Common myeloid progenitor, CD34-positive (primary cell): ENCODE data around the gene SLC8A1.
A peak's percentile ranks its signal among the peaks of the same experiment; 100 is the strongest.

Source experiments
- CTCF ChIA-PET: fragments of 350-600 bp; sonication (Branson Sonifier 250); formaldehyde crosslinking; loops from one replicate; lab custom pipeline; 2021; ENCODE audit warnings: antibody characterized with exemption; lab: Charles Lee
- POLR2A ChIA-PET: fragments of 350-600 bp; sonication (Branson Sonifier 250); formaldehyde crosslinking; loops from one replicate; lab custom pipeline; 2021; ENCODE audit warnings: antibody characterized with exemption; lab: Charles Lee
- DNase-seq, 3 donors: peaks; one replicate each; pipeline versions ENCODE4 v3.0.0 to v3.0.0-alpha.2; 2013
- H3K27ac ChIP-seq, 2 experiments: 1 replicate in 1 of 2; 2 replicates in 1 of 2; pipeline ENCODE4 v1.7.0; 2013; ENCODE audit warnings: inconsistent platforms in 2 of 2, low read length in 2 of 2, mild to moderate bottlenecking in 2 of 2, low read depth in 1 of 2, moderate library complexity in 1 of 2; ENCODE audit not compliant: severe bottlenecking in 2 of 2, insufficient read depth in 1 of 2, poor library complexity in 1 of 2
- H3K27me3 ChIP-seq, 5 experiments: replicated peaks in 2 of 5; 1 replicate in 3 of 5; 2 replicates in 2 of 5; pipeline versions ENCODE4 v1.6.1 to v1.7.0; 2013; ENCODE audit warnings: low read length in 4 of 5, mild to moderate bottlenecking in 2 of 5, moderate library complexity in 2 of 5, inconsistent platforms in 1 of 5; ENCODE audit not compliant: insufficient read depth in 5 of 5, control insufficient read depth in 4 of 5
- H3K36me3 ChIP-seq, 4 experiments: 1 replicate in 2 of 4; 2 replicates in 2 of 4; pipeline versions ENCODE4 v1.6.1 to v1.7.0; 2013; ENCODE audit warnings: low read length in 3 of 4, control low read depth in 1 of 4, mild to moderate bottlenecking in 1 of 4; ENCODE audit not compliant: control insufficient read depth in 4 of 4, insufficient read depth in 4 of 4
- H3K4me1 ChIP-seq, 4 experiments: 1 replicate in 3 of 4; 2 replicates in 1 of 4; pipeline versions ENCODE4 v1.6.1 to v1.7.1; 2013; ENCODE audit warnings: low read length in 3 of 4, mild to moderate bottlenecking in 3 of 4, control low read depth in 1 of 4, inconsistent platforms in 1 of 4, moderate library complexity in 1 of 4; ENCODE audit not compliant: control insufficient read depth in 4 of 4, insufficient read depth in 4 of 4; ENCODE audit errors: control extremely low read depth in 1 of 4
- H3K4me3 ChIP-seq, 7 experiments: 1 replicate in 4 of 7; 2 replicates in 3 of 7; pipeline versions ENCODE4 v1.5.1 to v1.7.0; 2013; ENCODE audit warnings: mild to moderate bottlenecking in 7 of 7, low read length in 6 of 7, moderate library complexity in 6 of 7, inconsistent platforms in 2 of 7, low read depth in 2 of 7, control low read depth in 1 of 7; ENCODE audit not compliant: insufficient read depth in 4 of 7, control insufficient read depth in 1 of 7; ENCODE audit errors: extremely low read depth in 1 of 7
- H3K9me3 ChIP-seq, 5 experiments: 1 replicate in 4 of 5; 2 replicates in 1 of 5; pipeline versions ENCODE4 v1.6.1 to v1.7.1; 2013; ENCODE audit warnings: low read length in 4 of 5, mild to moderate bottlenecking in 2 of 5, inconsistent platforms in 1 of 5, low read depth in 1 of 5, moderate library complexity in 1 of 5; ENCODE audit not compliant: control insufficient read depth in 4 of 5, insufficient read depth in 2 of 5; ENCODE audit errors: control extremely low read depth in 1 of 5
- WGBS: methylation state at CpG from one replicate; pipeline ENCODE4 v1.1.5; 2013; ENCODE audit not compliant: insufficient coverage; 5-methylcytosine and 5-hydroxymethylcytosine counted together

Gene SLC8A1

GRCh38 chr2:40452786-40453185 is 896 bp upstream of the SLC8A1 start:
- WGBS, result 90% methylated on average over 8 of the region's 8 CpGs

GRCh38 chr2:40450796-40451430 is 977 bp downstream of the SLC8A1 start:
- ChIA-PET CTCF (interaction anchor here (1.0 to 2.3 kb wide), 8 partner anchors 28 to 1248 kb away, joined by 3 to 10 read pairs (median 4); no protein-coding TSS in a partner anchor), POLR2A (no interaction called here)
- Histone ChIP-seq H3K9me3 (no peaks in the 10 kb centered on the region), H3K4me1 (peaks cover 18 to 26% (median 23%) of the 10 kb centered on the region in 4 experiments), H3K27me3 (peaks cover 0 to 15% (median 6%) of the 10 kb centered on the region in 5 experiments), H3K36me3 (no peaks in the 10 kb centered on the region), H3K27ac (no peak overlapping the region), H3K4me3 (peak overlapping the region; percentile 46 to 86 (median 71))
- DNase-seq, result peak; percentile 10 to 66 (median 52)
- 7% methylated on average over 11 of the region's 18 CpGs for WGBS

More at GRCh38 chr2:40452786-40453185, 896 bp upstream of the SLC8A1 start:
- Histone ChIP-seq H3K27me3 (peaks cover 0 to 15% (median 6%) of the 10 kb centered on the region in 5 experiments), H3K4me3 (peak overlapping the region in 3 of 7 experiments; percentile 71 to 86 (median 78)), H3K36me3 (no peaks in the 10 kb centered on the region), H3K27ac (no peak overlapping the region), H3K9me3 (no peaks in the 10 kb centered on the region), H3K4me1 (peaks cover 16 to 26% (median 23%) of the 10 kb centered on the region in 4 experiments)
- no peak for DNase-seq
- POLR2A ChIA-PET, result no interaction called here
- CTCF ChIA-PET, result no interaction called here

DNA sequence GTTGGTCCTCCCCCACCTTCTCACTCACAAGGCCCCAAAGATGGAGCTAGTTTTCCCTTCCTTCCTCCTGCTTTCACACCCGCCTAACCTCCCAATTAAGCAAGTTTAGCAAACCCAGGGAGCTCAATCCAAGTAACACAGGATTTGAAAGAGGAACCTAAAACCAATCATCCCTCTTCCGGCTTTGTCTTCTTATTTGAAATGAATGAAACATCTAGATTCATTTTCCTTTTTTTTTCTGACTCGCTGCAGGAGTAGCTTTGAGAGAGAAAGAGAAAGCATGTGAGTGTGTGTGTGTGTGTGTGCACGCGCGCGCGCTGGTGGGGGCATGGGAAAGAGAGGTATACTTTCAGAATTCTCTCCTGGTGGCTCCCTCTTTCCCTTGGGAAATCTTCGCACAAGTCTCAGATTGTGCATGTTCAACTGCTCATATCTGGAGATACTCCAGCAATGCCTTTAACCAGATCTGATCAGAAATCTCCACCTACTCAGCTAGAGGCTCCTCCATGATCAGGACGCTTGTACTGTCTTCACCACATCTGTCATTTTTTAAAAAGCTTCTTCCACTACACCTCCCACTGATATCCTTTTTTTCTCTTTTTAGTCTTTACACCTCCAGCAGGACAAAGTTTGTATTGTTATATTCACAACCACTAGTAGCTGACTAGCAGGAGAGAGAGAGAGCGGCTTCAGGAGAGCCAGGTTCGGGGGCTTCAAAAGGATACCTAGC is 1.7 kb downstream of the SLC8A1 start:
- ChIA-PET POLR2A (no interaction called here), CTCF (interaction anchor here (0.8 to 2.4 kb wide), 13 partner anchors 8 to 1248 kb away, joined by 3 to 10 read pairs (median 5); no protein-coding TSS in a partner anchor)
- Histone ChIP-seq H3K9me3 (no peaks in the 10 kb centered on the region), H3K4me3 (peak overlapping the region in 6 of 7 experiments; percentile 67 to 86 (median 71)), H3K27ac (no peak overlapping the region), H3K4me1 (peaks cover 15 to 25% (median 19%) of the 10 kb centered on the region in 4 experiments), H3K27me3 (peaks cover 0 to 15% (median 6%) of the 10 kb centered on the region in 5 experiments), H3K36me3 (no peaks in the 10 kb centered on the region)
- 35% methylated on average over 8 of the region's 12 CpGs for WGBS
- peak; percentile 25 to 76 (median 62) for DNase-seq

DNA sequence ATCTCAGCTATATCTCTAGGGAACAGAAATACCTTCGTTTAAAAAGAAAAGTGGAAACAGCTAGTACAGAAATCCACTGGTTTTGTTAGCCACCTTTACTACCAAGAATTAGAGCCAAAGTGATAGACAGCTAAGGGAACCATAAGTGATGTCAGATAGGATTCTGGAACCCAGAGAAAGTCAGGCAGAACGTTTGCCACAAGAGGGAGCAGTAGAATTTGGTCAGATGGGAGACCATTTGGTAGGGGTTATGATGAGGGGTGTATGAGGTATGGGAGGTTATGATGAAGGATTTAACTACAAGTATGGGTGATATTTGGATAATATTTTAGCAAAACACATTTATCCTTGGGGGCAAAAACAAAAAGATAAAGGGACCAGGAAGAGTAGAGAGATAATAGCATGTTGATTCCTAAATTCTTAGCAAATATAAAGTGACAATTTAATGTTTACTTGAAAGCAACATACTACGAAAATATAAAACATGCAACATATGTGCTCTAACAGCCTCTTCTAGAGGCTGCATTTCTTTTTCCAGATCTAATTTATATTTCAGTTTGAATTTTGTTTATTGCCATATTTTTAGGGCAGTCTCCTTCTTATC is 3.3 kb downstream of the SLC8A1 start:
- H3K4me1 ChIP-seq, result peaks cover 14 to 25% (median 18%) of the 10 kb centered on the region in 4 experiments
- no peaks in the 10 kb centered on the region for H3K9me3 ChIP-seq
- no peaks in the 10 kb centered on the region for H3K36me3 ChIP-seq
- 0% methylated on average over 1 of the region's 3 CpGs for WGBS
- no peak overlapping the region for H3K4me3 ChIP-seq
- CTCF ChIA-PET, result interaction anchor here (0.8 to 2.4 kb wide), 8 partner anchors 10 to 1250 kb away, joined by 3 to 10 read pairs (median 5); no protein-coding TSS in a partner anchor
- DNase-seq, result peak; percentile 56 to 72 (median 67)
- POLR2A ChIA-PET, result no interaction called here
- H3K27ac ChIP-seq, result no peak overlapping the region
- peaks cover 0 to 13% (median 6%) of the 10 kb centered on the region in 5 experiments for H3K27me3 ChIP-seq

DNA sequence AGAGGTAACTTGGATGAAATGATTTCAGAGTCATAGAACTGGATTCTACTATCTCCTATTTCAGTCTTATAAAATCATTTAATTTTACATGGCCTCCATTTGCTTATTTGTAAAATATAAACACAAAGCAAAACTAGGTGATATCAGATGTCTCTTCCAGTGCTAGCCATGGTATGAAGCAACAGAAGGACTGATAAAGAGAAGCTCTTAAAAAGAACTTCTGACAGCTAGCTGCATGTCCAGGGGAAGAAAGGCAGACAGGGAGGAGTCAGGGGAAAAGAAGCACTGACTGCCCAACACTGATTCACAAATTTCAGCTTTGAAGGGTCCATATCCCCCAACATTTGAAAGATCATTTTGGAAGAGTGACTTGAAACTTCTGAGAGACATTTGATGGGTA is 6.4 kb downstream of the SLC8A1 start:
- peaks cover 0 to 12% (median 9%) of the 10 kb centered on the region in 4 experiments for H3K4me1 ChIP-seq
- no peak overlapping the region for H3K4me3 ChIP-seq
- no peak overlapping the region for H3K27ac ChIP-seq
- ChIA-PET POLR2A (interaction anchor here (0.6 kb wide), 1 partner anchor 1080 kb away, joined by 6 read pairs; no protein-coding TSS in a partner anchor), CTCF (interaction anchor here (0.6 to 1.2 kb wide), 2 partner anchors 13 to 79 kb away, joined by 3 read pairs; no protein-coding TSS in a partner anchor)
- no peak for DNase-seq
- H3K27me3 ChIP-seq, result no peaks in the 10 kb centered on the region
- H3K36me3 ChIP-seq, result no peaks in the 10 kb centered on the region
- H3K9me3 ChIP-seq, result no peaks in the 10 kb centered on the region

DNA sequence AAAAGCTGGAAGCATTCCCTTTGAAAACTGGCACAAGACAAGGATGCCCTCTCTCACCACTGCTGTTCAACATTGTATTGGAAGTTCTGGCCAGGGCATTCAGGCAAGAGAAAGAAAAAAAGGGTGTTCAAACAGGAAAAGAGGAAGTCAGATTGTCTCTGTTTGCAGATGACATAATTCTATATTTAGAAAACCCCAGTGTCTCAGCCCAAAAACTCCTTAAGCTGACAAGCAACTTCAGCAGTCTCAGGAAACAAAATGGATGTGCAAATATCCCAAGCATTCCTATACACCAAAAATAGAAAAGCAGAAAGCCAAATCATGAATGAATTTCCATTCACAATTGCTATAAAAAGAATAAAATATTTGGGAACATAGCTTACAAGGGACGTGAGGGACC is 11.1 kb downstream of the SLC8A1 start:
- H3K4me1 ChIP-seq, result peaks cover 0 to 9% (median 3%) of the 10 kb centered on the region in 4 experiments
- no peaks in the 10 kb centered on the region for H3K27me3 ChIP-seq
- no CpG with 5 or more reads among the region's 1 CpG for WGBS
- DNase-seq, result peak in 2 of 3 donors; percentile 39 to 55
- no peaks in the 10 kb centered on the region for H3K9me3 ChIP-seq
- no peaks in the 10 kb centered on the region for H3K36me3 ChIP-seq
- H3K27ac ChIP-seq, result no peak overlapping the region
- peak overlapping the region in 1 of 7 experiments; percentile 7 for H3K4me3 ChIP-seq
- ChIA-PET CTCF (no interaction called here), POLR2A (no interaction called here)
